ENCODE data around the gene SCGB1C2. TPM values are rescaled to one million over a fixed set of nuclear protein-coding genes. Genes with fewer than 3 reads are reported as not detected.

Gene SCGB1C2
- total RNA-seq, 1 donor from 2014 or later: not detected

GRCh38 chr17:153851-154250, 16.5 kb downstream of the SCGB1C2 start:
- H3K4me3 Mint-ChIP-seq (ENCODE audit: low read depth): no peak overlapping the region
- intact Hi-C loops (cut with micrococcal nuclease): no loop called here

GRCh38 chr17:155576-155975, 18.2 kb downstream of the SCGB1C2 start:
- H3K36me3 Mint-ChIP-seq (ENCODE audit: low read depth): no peaks in the 10 kb centered on the region
- H3K4me1 Mint-ChIP-seq (ENCODE audit: low read depth): no peaks in the 10 kb centered on the region
- no peaks in the 10 kb centered on the region for H3K9me3 Mint-ChIP-seq
- no peak overlapping the region for H3K27ac Mint-ChIP-seq
- H3K4me3 Mint-ChIP-seq (ENCODE audit: low read depth): no peak overlapping the region
- H3K27me3 Mint-ChIP-seq (ENCODE audit: low read depth): no peaks in the 10 kb centered on the region
- intact Hi-C loops (cut with micrococcal nuclease): no loop called here
- no peak for DNase-seq (ENCODE audit: low spot score)

More at GRCh38 chr17:153851-154250, 16.5 kb downstream of the SCGB1C2 start:
- H3K4me1 Mint-ChIP-seq (ENCODE audit: low read depth): no peaks in the 10 kb centered on the region
- H3K27me3 Mint-ChIP-seq (ENCODE audit: low read depth): no peaks in the 10 kb centered on the region
- no peak for DNase-seq (ENCODE audit: low spot score)
- H3K27ac Mint-ChIP-seq: no peak overlapping the region
- H3K36me3 Mint-ChIP-seq (ENCODE audit: low read depth): no peaks in the 10 kb centered on the region
- H3K9me3 Mint-ChIP-seq: no peaks in the 10 kb centered on the region

DNA sequence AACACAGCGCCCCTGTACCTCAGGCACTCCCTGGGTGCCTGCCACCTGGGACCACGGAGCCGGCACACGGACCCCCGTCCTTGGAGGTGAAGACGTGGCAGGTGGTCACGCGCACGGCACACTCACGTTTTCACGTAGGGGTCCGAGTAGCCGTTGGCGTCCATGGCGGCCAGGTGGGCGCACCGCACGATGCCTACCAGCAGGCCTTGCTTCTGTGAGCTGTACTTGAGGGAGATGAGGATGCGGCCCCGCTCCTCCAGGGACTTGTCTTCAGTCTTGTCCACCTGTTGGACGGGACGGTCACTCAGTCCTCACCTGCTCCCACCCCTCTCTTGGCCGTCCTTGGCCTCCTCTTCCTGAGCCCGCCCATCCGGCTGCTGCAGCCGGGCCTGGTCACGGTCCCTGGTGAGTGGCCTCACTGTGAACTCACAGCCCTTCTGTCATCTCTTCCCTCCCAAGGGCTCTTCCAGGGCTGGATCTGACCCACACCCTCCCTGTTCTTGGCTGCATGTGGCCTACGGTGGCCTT, 18.8 kb downstream of the SCGB1C2 start:
- intact Hi-C loops (cut with micrococcal nuclease): no loop called here
- DNase-seq (ENCODE audit: low spot score): no peak
- no peaks in the 10 kb centered on the region for H3K36me3 Mint-ChIP-seq (ENCODE audit: low read depth)

DNA sequence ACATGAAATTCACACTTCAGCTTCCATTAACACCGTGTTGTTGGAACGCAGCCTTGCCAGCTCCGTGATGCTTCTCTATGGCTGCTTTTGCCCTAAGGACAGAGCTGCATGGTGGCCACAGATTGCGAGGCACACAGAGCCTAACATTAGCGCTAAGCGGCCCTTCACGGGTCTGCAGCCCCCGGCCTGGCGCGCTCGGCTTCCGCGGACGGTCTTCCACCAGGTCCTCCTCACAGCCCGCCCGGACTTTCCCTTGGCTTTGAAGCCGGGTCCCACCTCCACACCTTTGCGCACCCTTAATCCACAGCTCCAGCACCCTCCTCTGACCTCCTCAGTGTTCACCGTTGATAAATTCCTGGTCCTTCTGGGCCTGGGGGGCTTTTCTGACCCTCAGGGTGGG, 19.6 kb downstream of the SCGB1C2 start:
- Mint-ChIP-seq H3K27me3 (ENCODE audit: low read depth) (no peaks in the 10 kb centered on the region), H3K36me3 (ENCODE audit: low read depth) (no peaks in the 10 kb centered on the region), H3K4me1 (ENCODE audit: low read depth) (no peaks in the 10 kb centered on the region), H3K27ac (no peak overlapping the region), H3K9me3 (no peaks in the 10 kb centered on the region), H3K4me3 (ENCODE audit: low read depth) (no peak overlapping the region)
- DNase-seq (ENCODE audit: low spot score): no peak
- intact Hi-C loops (cut with micrococcal nuclease): no loop called here

More for the DNA sequence above, 18.8 kb downstream of the SCGB1C2 start:
- Mint-ChIP-seq H3K4me1 (ENCODE audit: low read depth) (no peaks in the 10 kb centered on the region), H3K4me3 (ENCODE audit: low read depth) (no peak overlapping the region), H3K27ac (no peak overlapping the region), H3K27me3 (ENCODE audit: low read depth) (no peaks in the 10 kb centered on the region), H3K9me3 (no peaks in the 10 kb centered on the region)

GRCh38 chr17:157901-158300, 20.5 kb downstream of the SCGB1C2 start:
- no peaks in the 10 kb centered on the region for H3K36me3 Mint-ChIP-seq (ENCODE audit: low read depth)
- no peaks in the 10 kb centered on the region for H3K4me1 Mint-ChIP-seq (ENCODE audit: low read depth)
- H3K27me3 Mint-ChIP-seq (ENCODE audit: low read depth): no peaks in the 10 kb centered on the region
- no peak for DNase-seq (ENCODE audit: low spot score)
- no peak overlapping the region for H3K4me3 Mint-ChIP-seq (ENCODE audit: low read depth)
- no peak overlapping the region for H3K27ac Mint-ChIP-seq
- H3K9me3 Mint-ChIP-seq: no peaks in the 10 kb centered on the region
- intact Hi-C loops (cut with micrococcal nuclease): no loop called here

GRCh38 chr17:158379-158778, 21.0 kb downstream of the SCGB1C2 start:
- H3K4me1 Mint-ChIP-seq (ENCODE audit: low read depth): no peaks in the 10 kb centered on the region
- H3K4me3 Mint-ChIP-seq (ENCODE audit: low read depth): no peak overlapping the region
- H3K27ac Mint-ChIP-seq: no peak overlapping the region
- no peaks in the 10 kb centered on the region for H3K36me3 Mint-ChIP-seq (ENCODE audit: low read depth)
- H3K27me3 Mint-ChIP-seq (ENCODE audit: low read depth): no peaks in the 10 kb centered on the region
- no peak for DNase-seq (ENCODE audit: low spot score)
- intact Hi-C loops (cut with micrococcal nuclease): no loop called here
- H3K9me3 Mint-ChIP-seq: no peaks in the 10 kb centered on the region

- Mint-ChIP-seq H3K27me3 (ENCODE audit: low read depth) (no peaks in the 10 kb centered on the region), H3K27ac (no peak overlapping the region), H3K4me1 (ENCODE audit: low read depth) (no peaks in the 10 kb centered on the region), H3K4me3 (ENCODE audit: low read depth) (no peak overlapping the region), H3K9me3 (no peaks in the 10 kb centered on the region), H3K36me3 (ENCODE audit: low read depth) (no peaks in the 10 kb centered on the region)
- intact Hi-C loops (cut with micrococcal nuclease): no loop called here
- DNase-seq (ENCODE audit: low spot score): no peak
These were observed 22.2 kb downstream of the SCGB1C2 start for GRCh38 chr17:159609-160008.

DNA sequence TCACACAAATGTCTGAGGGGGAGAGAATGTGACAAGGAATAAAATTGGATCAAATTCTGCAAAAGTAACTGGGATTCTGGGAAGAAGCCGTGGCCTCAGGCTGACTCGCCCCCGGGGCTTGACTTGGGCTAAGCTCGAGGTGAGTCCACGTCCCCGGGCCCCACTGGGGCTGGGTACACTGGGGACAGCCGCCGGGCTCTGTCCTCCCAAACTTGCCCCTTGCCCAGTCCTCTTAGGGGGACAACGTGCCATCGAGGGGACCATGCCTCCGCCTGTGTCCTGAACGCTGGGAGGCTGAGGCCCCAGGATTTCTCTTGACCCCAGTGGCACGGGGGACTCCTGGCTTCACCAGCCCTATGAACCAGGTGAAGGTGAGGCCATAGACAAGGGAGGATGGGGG, 23.0 kb downstream of the SCGB1C2 start:
- Mint-ChIP-seq H3K27me3 (ENCODE audit: low read depth) (no peaks in the 10 kb centered on the region), H3K36me3 (ENCODE audit: low read depth) (no peaks in the 10 kb centered on the region)
- intact Hi-C loops (cut with micrococcal nuclease): no loop called here

DNA sequence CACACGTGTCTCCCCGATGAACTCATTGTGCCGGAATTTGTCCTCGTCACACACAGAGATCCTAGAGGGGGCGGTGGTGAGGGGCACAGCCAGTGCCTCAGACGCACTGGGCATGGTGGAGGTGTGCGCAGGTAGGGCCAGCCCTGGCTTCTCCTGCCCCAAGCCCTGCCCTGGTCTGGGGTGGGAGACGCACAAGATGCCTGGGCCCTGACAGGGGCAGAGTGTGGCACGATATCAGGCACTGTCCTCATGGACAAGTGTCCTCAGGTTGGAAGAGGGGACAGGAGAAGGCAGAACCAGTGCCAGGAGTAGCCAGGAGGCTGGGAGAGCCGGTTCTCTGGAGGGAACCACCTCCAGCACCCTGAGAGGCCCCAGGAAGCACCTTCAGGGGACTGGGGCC, 24.1 kb downstream of the SCGB1C2 start:
- Mint-ChIP-seq H3K27me3 (ENCODE audit: low read depth) (no peaks in the 10 kb centered on the region), H3K4me3 (ENCODE audit: low read depth) (no peak overlapping the region), H3K27ac (no peak overlapping the region), H3K9me3 (no peaks in the 10 kb centered on the region), H3K4me1 (ENCODE audit: low read depth) (no peaks in the 10 kb centered on the region), H3K36me3 (ENCODE audit: low read depth) (no peaks in the 10 kb centered on the region)
- intact Hi-C loops (cut with micrococcal nuclease): no loop called here
- DNase-seq (ENCODE audit: low spot score): no peak

More for the DNA sequence above, 23.0 kb downstream of the SCGB1C2 start:
- DNase-seq (ENCODE audit: low spot score): no peak
- no peak overlapping the region for H3K27ac Mint-ChIP-seq
- H3K4me3 Mint-ChIP-seq (ENCODE audit: low read depth): no peak overlapping the region
- H3K9me3 Mint-ChIP-seq: no peaks in the 10 kb centered on the region
- H3K4me1 Mint-ChIP-seq (ENCODE audit: low read depth): no peaks in the 10 kb centered on the region

- no peak overlapping the region for H3K27ac Mint-ChIP-seq
- H3K4me1 Mint-ChIP-seq (ENCODE audit: low read depth): no peaks in the 10 kb centered on the region
- intact Hi-C loops (cut with micrococcal nuclease): no loop called here
- DNase-seq (ENCODE audit: low spot score): no peak
- no peaks in the 10 kb centered on the region for H3K27me3 Mint-ChIP-seq (ENCODE audit: low read depth)
- H3K9me3 Mint-ChIP-seq: no peaks in the 10 kb centered on the region
- no peaks in the 10 kb centered on the region for H3K36me3 Mint-ChIP-seq (ENCODE audit: low read depth)
- no peak overlapping the region for H3K4me3 Mint-ChIP-seq (ENCODE audit: low read depth)
These were observed 25.3 kb downstream of the SCGB1C2 start for GRCh38 chr17:162689-163088.

DNA sequence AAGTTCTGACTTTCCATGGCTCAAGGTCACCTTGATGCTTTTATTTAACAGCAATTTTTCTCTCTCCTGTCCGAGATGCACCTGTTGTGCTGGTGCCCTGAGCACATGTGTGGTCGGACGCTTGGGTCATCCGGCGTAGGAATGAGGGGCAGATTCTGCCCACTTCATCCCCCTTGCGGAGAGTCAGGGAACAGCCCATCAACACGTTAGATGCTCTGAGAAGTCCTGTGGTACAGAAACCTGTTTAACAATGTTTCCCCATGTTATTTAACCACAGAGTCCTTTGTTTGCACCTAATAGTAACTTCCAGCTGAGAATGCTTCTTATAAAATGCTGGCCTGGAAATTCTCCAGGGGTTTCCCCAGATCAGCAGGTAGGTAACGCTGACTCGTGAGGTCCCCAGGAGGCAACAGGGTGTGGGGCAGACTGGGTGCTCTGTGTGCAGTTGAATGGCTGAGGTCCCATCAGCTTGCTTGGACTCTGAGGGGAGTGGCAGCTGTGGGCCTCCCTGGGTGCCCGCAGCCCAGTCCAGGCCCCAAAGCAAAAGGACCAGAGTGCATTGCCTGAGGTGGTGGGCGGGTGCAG, 26.2 kb downstream of the SCGB1C2 start:
- H3K4me3 Mint-ChIP-seq (ENCODE audit: low read depth): no peak overlapping the region

DNA sequence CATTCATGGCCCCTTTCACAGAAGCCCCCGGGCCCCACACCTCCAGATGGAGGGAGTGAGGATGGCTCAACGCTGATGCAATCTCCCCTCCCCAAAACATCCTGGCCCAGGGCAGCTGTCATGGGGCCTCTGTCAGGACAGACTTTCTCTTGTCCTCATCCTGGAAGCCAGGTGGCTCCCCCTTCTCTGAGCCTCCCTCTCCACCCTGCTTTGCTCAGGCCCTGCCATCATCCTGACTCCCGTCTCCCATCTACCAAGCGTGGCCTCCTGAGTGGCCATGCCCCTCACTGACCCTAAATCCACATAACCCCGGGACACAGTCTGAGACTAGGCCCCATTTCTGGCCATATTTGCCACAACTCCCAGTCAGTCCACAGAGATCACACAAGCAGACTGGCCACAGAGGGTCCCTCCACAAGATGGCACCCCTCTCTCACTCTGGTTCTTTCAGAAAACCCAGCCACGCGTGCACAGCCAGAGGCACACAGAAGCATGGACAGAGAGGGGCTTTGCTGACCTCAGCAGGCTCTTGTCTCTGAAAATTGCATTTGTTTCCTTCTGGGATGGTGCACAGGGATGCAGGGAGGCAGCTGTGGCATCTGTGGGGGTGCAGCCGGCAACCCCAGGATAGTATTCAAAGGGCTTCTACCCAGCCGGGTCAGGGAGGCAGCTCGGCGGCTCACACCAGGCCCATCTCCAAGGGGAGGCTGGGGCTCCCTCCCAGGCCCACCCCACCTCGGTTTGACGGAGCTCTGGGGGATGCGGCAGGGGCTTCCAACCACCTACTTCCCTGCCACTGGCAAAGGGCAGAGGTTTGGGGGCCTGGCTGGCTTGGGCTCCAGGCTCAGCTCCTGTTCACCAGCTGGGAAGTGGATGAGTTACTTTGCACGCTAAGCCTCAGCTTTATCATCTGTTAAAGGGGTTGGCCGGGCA, 27.2 kb downstream of the SCGB1C2 start:
- Mint-ChIP-seq H3K4me1 (ENCODE audit: low read depth) (peaks cover 7% of the 10 kb centered on the region), H3K9me3 (no peaks in the 10 kb centered on the region), H3K36me3 (ENCODE audit: low read depth) (no peaks in the 10 kb centered on the region), H3K27ac (no peak overlapping the region), H3K4me3 (ENCODE audit: low read depth) (no peak overlapping the region), H3K27me3 (ENCODE audit: low read depth) (no peaks in the 10 kb centered on the region)
- intact Hi-C loops (cut with micrococcal nuclease): no loop called here
- no peak for DNase-seq (ENCODE audit: low spot score)

More for the DNA sequence above, 26.2 kb downstream of the SCGB1C2 start:
- Mint-ChIP-seq H3K4me1 (ENCODE audit: low read depth) (peaks cover under 1% of the 10 kb centered on the region), H3K27me3 (ENCODE audit: low read depth) (no peaks in the 10 kb centered on the region), H3K36me3 (ENCODE audit: low read depth) (no peaks in the 10 kb centered on the region), H3K9me3 (no peaks in the 10 kb centered on the region), H3K27ac (no peak overlapping the region)
- intact Hi-C loops (cut with micrococcal nuclease): no loop called here
- DNase-seq (ENCODE audit: low spot score): no peak

DNA sequence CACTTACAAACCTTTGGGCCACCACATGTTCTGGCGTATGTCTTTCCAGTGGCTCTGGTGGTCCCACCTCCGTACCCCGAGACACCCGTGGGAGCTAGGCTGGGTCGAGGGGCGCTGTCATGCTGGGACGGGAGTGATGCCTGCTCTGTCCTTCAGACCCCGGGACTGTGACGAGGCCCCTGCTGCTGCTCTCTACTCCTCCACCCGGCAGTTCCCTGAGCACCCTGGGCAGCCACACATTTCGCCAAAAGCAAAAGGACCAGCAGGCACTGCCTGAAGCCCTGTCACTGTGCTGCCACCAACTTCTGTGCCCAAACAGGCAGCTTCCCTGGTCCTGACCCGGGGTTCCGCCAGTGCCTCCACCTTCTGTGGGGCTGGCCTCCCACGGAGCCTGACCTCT, 28.6 kb downstream of the SCGB1C2 start:
- intact Hi-C loops (cut with micrococcal nuclease): no loop called here
- H3K4me3 Mint-ChIP-seq (ENCODE audit: low read depth): no peak overlapping the region
- H3K27ac Mint-ChIP-seq: no peak overlapping the region

More for the DNA sequence above, 28.6 kb downstream of the SCGB1C2 start:
- H3K9me3 Mint-ChIP-seq: no peaks in the 10 kb centered on the region
- no peak for DNase-seq (ENCODE audit: low spot score)
- no peaks in the 10 kb centered on the region for H3K36me3 Mint-ChIP-seq (ENCODE audit: low read depth)
- peaks cover 9% of the 10 kb centered on the region for H3K4me1 Mint-ChIP-seq (ENCODE audit: low read depth)
- no peaks in the 10 kb centered on the region for H3K27me3 Mint-ChIP-seq (ENCODE audit: low read depth)

Data from activated T-helper 2 cell treated with anti-CD3 and anti-CD28 coated beads, Interferon-gamma antibody, Interleukin-2, Interleukin-4, amounts not matched to agents 10 μg/mL and 5 μg/mL and 100 μg/mL, durations not matched to agents 14 hours and 24 hours and 36 hours (primary cell).